HL-60 (cell line): Measurements from ENCODE around the gene HMCN2.

Source experiments
- DNase-seq, 2 experiments: peaks; one replicate each; pipeline ENCODE4 v3.0.0-alpha.2; 2010 to 2020; ENCODE audit warnings: low read depth in 1 of 2, low spot score in 1 of 2
- H3K27ac ChIP-seq: fragments of 250-450 bp; sonication (Bioruptor Pico); replicated peaks from 2 replicates; pipeline ENCODE4 v1.5.1; 2020; ENCODE audit warnings: mild to moderate bottlenecking, moderate library complexity
- H3K27me3 ChIP-seq: fragments of 250-450 bp; sonication (Bioruptor Pico); 2 replicates; pipeline ENCODE4 v1.5.1; 2021; ENCODE audit warnings: mild to moderate bottlenecking, moderate library complexity; ENCODE audit not compliant: insufficient read depth, poor library complexity, severe bottlenecking
- H3K4me3 ChIP-seq: replicated peaks from 2 replicates; pipeline ENCODE4 v1.5.1; 2011; ENCODE audit warnings: mild to moderate bottlenecking, control low read depth, low read length; ENCODE audit not compliant: insufficient read depth
- CTCF ChIP-seq: IDR thresholded peaks from one replicate; pipeline ENCODE4 v1.5.1; 2011; ENCODE audit warnings: low read length, control low read depth, inconsistent platforms; ENCODE audit not compliant: insufficient read depth
- GABPA ChIP-seq: IDR thresholded peaks from 2 replicates; pipeline ENCODE4 v1.6.1; 2012; ENCODE audit warnings: low read depth
- POLR2AphosphoS5 ChIP-seq: IDR thresholded peaks from 2 replicates; pipeline ENCODE4 v1.6.1; 2012; ENCODE audit warnings: low read depth
- REST ChIP-seq: IDR thresholded peaks from 2 replicates; pipeline ENCODE4 v1.6.1; 2012; ENCODE audit warnings: low read depth; ENCODE audit not compliant: insufficient replicate concordance
- SPI1 ChIP-seq: IDR thresholded peaks from 2 replicates; pipeline ENCODE4 v1.6.1; 2012; ENCODE audit warnings: low read depth, mild to moderate bottlenecking, borderline replicate concordance

The HMCN2 gene

GRCh38 chr9:130448035-130448624 is 182.6 kb downstream of the HMCN2 start:
- DNase-seq, result peak; percentile 68 to 82
- Histone ChIP-seq H3K4me3 (no peak overlapping the region), H3K27ac (peak overlapping the region; percentile 54), H3K27me3 (peaks cover 2% of the 10 kb centered on the region)
- TF ChIP-seq GABPA (no peak), POLR2AphosphoS5 (0 out of 2 replicates have a peak, but pooled peaks have one; percentile 26), SPI1 (peak; percentile 88), REST (no peak), CTCF (no peak)

- DNase-seq, result no peak
- Histone ChIP-seq H3K27me3 (peaks cover 2% of the 10 kb centered on the region), H3K4me3 (no peak overlapping the region), H3K27ac (peak overlapping the region; percentile 54)
- TF ChIP-seq POLR2AphosphoS5, result no peak
- TF ChIP-seq SPI1, result no peak
- no peak for TF ChIP-seq GABPA
- no peak for TF ChIP-seq CTCF
- no peak for TF ChIP-seq REST
Measured at GRCh38 chr9:130448771-130449603, 183.4 kb downstream of the HMCN2 start.

GRCh38 chr9:130450344-130451003 is 184.9 kb downstream of the HMCN2 start:
- Histone ChIP-seq H3K27me3 (no peaks in the 10 kb centered on the region), H3K27ac (no peak overlapping the region), H3K4me3 (no peak overlapping the region)
- TF ChIP-seq GABPA, result no peak
- no peak for TF ChIP-seq REST
- TF ChIP-seq CTCF, result no peak
- TF ChIP-seq SPI1, result no peak
- no peak for TF ChIP-seq POLR2AphosphoS5
- DNase-seq, result no peak
